Stomach (tissue), 9 donors: Measurements from ENCODE around the gene SSH3. TPM values are rescaled to one million over a fixed set of nuclear protein-coding genes. Genes with fewer than 3 reads are reported as not detected.

Experiments used
- DNase-seq, 2 donors: peaks; one replicate each; pipeline versions ENCODE4 v3.0.0 to v3.0.0-alpha.2; 2013 to 2019
- H3K27ac ChIP-seq, 5 donors: fragments of 200-600 bp in 4 of 5; sonication (generic) in 4 of 5; one replicate each; pipeline ENCODE4 v1.5.1; 2013 to 2019; ENCODE audit warnings: mild to moderate bottlenecking in 1 of 5, moderate library complexity in 1 of 5
- H3K27me3 ChIP-seq, 3 donors: fragments of 200-600 bp; sonication (generic); one replicate each; pipeline ENCODE4 v1.5.1; 2017 to 2019; ENCODE audit warnings: mixed run types in 1 of 3
- H3K36me3 ChIP-seq, 4 donors: fragments of 200-600 bp; sonication (generic); 1 replicate in 3 of 4; 2 replicates in 1 of 4; pipeline ENCODE4 v1.5.1; 2016 to 2019
- H3K4me1 ChIP-seq, 4 donors: fragments of 200-600 bp; sonication (generic); one replicate each; pipeline ENCODE4 v1.5.1; 2016 to 2019
- H3K4me3 ChIP-seq, 4 donors: fragments of 200-600 bp; sonication (generic) in 3 of 4; one replicate each; pipeline ENCODE4 v1.5.1; 2016 to 2019; ENCODE audit warnings: mild to moderate bottlenecking in 1 of 4
- H3K9me3 ChIP-seq, 4 donors: fragments of 200-600 bp; sonication (generic); one replicate each; pipeline ENCODE4 v1.5.1; 2016 to 2019
- CTCF ChIP-seq, 7 experiments: fragments of 450-650 bp in 4 of 7; fragments of 200-600 bp in 3 of 7; sonication (generic) in 3 of 7; IDR thresholded peaks; one replicate each; pipeline ENCODE4 v1.5.1; 2016 to 2019; ENCODE audit warnings: antibody characterized with exemption in 7 of 7, control low read depth in 2 of 7, mild to moderate bottlenecking in 1 of 7
- EP300 ChIP-seq: sonication (generic); formaldehyde crosslinking; IDR thresholded peaks from one replicate; pipeline ENCODE4 v1.6.1; 2017; ENCODE audit warnings: antibody characterized with exemption
- POLR2A ChIP-seq, 4 donors: fragments of 450-650 bp; IDR thresholded peaks; one replicate each; pipeline ENCODE4 v1.6.1; 2016; ENCODE audit warnings: antibody characterized with exemption in 4 of 4, control low read depth in 2 of 4, mild to moderate bottlenecking in 1 of 4, moderate library complexity in 1 of 4
- POLR2AphosphoS5 ChIP-seq, 3 donors: sonication (generic); formaldehyde crosslinking; IDR thresholded peaks; one replicate each; pipeline ENCODE4 v1.6.1; 2016; ENCODE audit warnings: antibody characterized with exemption in 3 of 3
- WGBS, 5 donors: extraction: QIAGEN DNeasy Blood & Tissue Kit in 3 of 5; methylation state at CpG; one replicate each; pipeline versions ENCODE4 v1.1.5 to v1.1.7; 2013 to 2018; 5-methylcytosine and 5-hydroxymethylcytosine counted together
- intact Hi-C: fragments of 100-400 bp; cut with DNase I; formaldehyde crosslinking; loops from one replicate; pipeline ENCODE4 v1.15.1; 2023; ENCODE audit warnings: low total_unique reads
- polyA plus RNA-seq, 3 donors: library from polyadenylated mRNA; stranded (reverse); fragments of 200-250 nt; gene quantifications; one replicate each; pipeline ENCODE4 v1.2.3, GENCODE V29; 2013
- total RNA-seq, 5 donors: library from RNA; depleted of rRNA; stranded (reverse); fragments of >200 nt; gene quantifications; one replicate each; pipeline versions ENCODE4 v1.1.0 to v1.2.3, GENCODE V29; 2014 to 2016
- donor health status: healthy with polysubstance abuse.
- donor health status: Bipolar disorder and iron deficiency.
- donor health status: healthy.

The SSH3 gene
- total and polyA plus RNA-seq, 8 donors, result 18.8 to 217 (median 34.9) TPM

GRCh38 chr11:67264260-67264659, 39.1 kb upstream of the SSH3 start:
- Histone ChIP-seq H3K9me3 (no peaks in the 10 kb centered on the region), H3K4me3 (no peak overlapping the region), H3K27me3 (no peaks in the 10 kb centered on the region), H3K4me1 (peaks cover 40 to 58% (median 57%) of the 10 kb centered on the region in 4 donors), H3K36me3 (peaks cover 0 to 10% (median 6%) of the 10 kb centered on the region in 4 donors), H3K27ac (no peak overlapping the region)
- no peak for DNase-seq
- intact Hi-C loops, result loop anchor here (5.0 kb wide), 1 partner anchor 48 kb away; no protein-coding TSS in a partner anchor
- no peak for TF ChIP-seq CTCF (IDR thresholded peaks at IDR 0.05)
- TF ChIP-seq EP300, result no peak
- TF ChIP-seq POLR2AphosphoS5 (IDR thresholded peaks at IDR 0.05), result no peak
- TF ChIP-seq POLR2A (IDR thresholded peaks at IDR 0.05), result no peak
- WGBS, 5 donors, result 91 to 97% (median 96%) methylated on average over 5 of the region's 5 CpGs

- peak overlapping the region in 1 of 5 donors; percentile 83 for H3K27ac ChIP-seq
- no peak for TF ChIP-seq CTCF (IDR thresholded peaks at IDR 0.05)
- TF ChIP-seq EP300, result no peak
- no peak for TF ChIP-seq POLR2AphosphoS5 (IDR thresholded peaks at IDR 0.05)
- TF ChIP-seq POLR2A (IDR thresholded peaks at IDR 0.05), result no peak
- H3K9me3 ChIP-seq, result no peaks in the 10 kb centered on the region
- H3K4me1 ChIP-seq, result peaks cover 48 to 66% (median 65%) of the 10 kb centered on the region in 4 donors
- no peak for DNase-seq
- WGBS, 5 donors, result 90 to 95% (median 95%) methylated on average over 7 of the region's 7 CpGs
- no peak overlapping the region for H3K4me3 ChIP-seq
- intact Hi-C loops, result loop anchor here (5.0 kb wide), 1 partner anchor 47 kb away; no protein-coding TSS in a partner anchor
- peaks cover 0 to 10% (median 6%) of the 10 kb centered on the region in 4 donors for H3K36me3 ChIP-seq
- H3K27me3 ChIP-seq, result no peaks in the 10 kb centered on the region
Measured at GRCh38 chr11:67264877-67265632, 38.3 kb upstream of the SSH3 start.

- 11 to 20% (median 18%) methylated on average over 22 to 54 of the region's 54 CpGs for WGBS, 5 donors
- TF ChIP-seq CTCF (IDR thresholded peaks at IDR 0.05) (peak in 5 of 7 experiments; percentile 54 to 79 (median 59)), EP300 (no peak)
- DNase-seq, result peak; percentile 85 to 93
- H3K9me3 ChIP-seq, result no peaks in the 10 kb centered on the region
- intact Hi-C loops, result no loop called here
- H3K4me3 ChIP-seq, result peak overlapping the region in 1 of 4 donors; percentile 4
- peaks cover 0 to 10% (median 6%) of the 10 kb centered on the region in 4 donors for H3K36me3 ChIP-seq
- H3K27ac ChIP-seq, result peak overlapping the region; percentile 72 to 83 (median 76)
- no peaks in the 10 kb centered on the region for H3K27me3 ChIP-seq
- peaks cover 55 to 73% (median 72%) of the 10 kb centered on the region in 4 donors for H3K4me1 ChIP-seq
Measured at GRCh38 chr11:67265633-67266448, 37.5 kb upstream of the SSH3 start.

GRCh38 chr11:67266449-67267187, 36.7 kb upstream of the SSH3 start, which contains the start of gene GRK2:
TSS of gene GRK2 (plus strand) at chr11:67266473. CDS start at chr11:67266700, 227 bp downstream.
- TF ChIP-seq CTCF (IDR thresholded peaks at IDR 0.05), result no peak
- TF ChIP-seq POLR2A (IDR thresholded peaks at IDR 0.05), result no peak
- no peak for TF ChIP-seq POLR2AphosphoS5 (IDR thresholded peaks at IDR 0.05)
- no peak for TF ChIP-seq EP300
- intact Hi-C loops, result no loop called here
- Histone ChIP-seq H3K4me3 (peak within 1 kb of the TSS; percentile 86 to 99 (median 97)), H3K36me3 (peaks cover 0 to 11% (median 8%) of the 10 kb centered on the region in 4 donors), H3K4me1 (peaks cover 55 to 73% (median 72%) of the 10 kb centered on the region in 4 donors), H3K27me3 (no peaks in the 10 kb centered on the region), H3K27ac (peak within 1 kb of the TSS; percentile 87 to 95 (median 92)), H3K9me3 (no peaks in the 10 kb centered on the region)
- peak; percentile 52 to 86 for DNase-seq
- WGBS, 5 donors, result 0 to 1% (median 0%) methylated on average over 37 to 102 of the region's 103 CpGs
